Tongue (tissue), 2 donors: Measurements from ENCODE around the gene VIM. TPM values are rescaled to one million over a fixed set of nuclear protein-coding genes. Genes with fewer than 3 reads are reported as not detected.
A peak's percentile ranks its signal among the peaks of the same experiment; 100 is the strongest.
"Not testable (repeated sequence)": the region's sequence is repeated elsewhere in the genome, so short reads cannot be mapped to it uniquely, and the experiment has no call there.

Experiments used
- DNase-seq: peaks from one replicate; pipeline ENCODE4 v3.0.0-alpha.2; 2015
- total RNA-seq: library from RNA; depleted of rRNA; stranded (reverse); fragments of >200 nt; gene quantifications from one replicate; pipeline ENCODE4 v1.2.3, GENCODE V29; 2014

Gene VIM
- total RNA-seq, 1 donor from 2014 or later, result 1,559 TPM

GRCh38 chr10:17232276-17232960, 4.4 kb downstream of the VIM start:
- DNase-seq, result no peak

DNA sequence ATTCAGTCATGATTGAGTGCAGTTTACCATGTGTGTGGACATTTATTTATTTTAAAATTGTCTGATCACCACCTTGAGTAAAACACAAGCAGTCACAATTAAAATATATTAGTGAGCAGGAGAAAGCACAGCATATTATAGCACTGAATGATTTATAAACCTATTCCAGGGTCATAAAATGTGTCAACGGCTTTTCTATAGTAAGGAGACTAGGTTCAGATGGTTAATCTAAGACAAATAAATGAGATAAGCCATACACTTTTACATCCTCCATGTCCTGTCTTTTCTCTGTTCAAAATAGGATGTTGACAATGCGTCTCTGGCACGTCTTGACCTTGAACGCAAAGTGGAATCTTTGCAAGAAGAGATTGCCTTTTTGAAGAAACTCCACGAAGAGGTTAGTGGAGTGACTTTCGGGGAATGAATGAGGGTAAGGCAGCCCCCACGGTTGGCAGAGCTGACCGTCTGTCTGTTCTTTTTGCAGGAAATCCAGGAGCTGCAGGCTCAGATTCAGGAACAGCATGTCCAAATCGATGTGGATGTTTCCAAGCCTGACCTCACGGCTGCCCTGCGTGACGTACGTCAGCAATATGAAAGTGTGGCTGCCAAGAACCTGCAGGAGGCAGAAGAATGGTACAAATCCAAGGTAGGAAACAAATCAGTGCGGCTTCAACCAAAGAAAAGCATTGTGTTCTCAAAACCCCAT, 5.4 kb downstream of the VIM start:
- DNase-seq, result no peak

DNA sequence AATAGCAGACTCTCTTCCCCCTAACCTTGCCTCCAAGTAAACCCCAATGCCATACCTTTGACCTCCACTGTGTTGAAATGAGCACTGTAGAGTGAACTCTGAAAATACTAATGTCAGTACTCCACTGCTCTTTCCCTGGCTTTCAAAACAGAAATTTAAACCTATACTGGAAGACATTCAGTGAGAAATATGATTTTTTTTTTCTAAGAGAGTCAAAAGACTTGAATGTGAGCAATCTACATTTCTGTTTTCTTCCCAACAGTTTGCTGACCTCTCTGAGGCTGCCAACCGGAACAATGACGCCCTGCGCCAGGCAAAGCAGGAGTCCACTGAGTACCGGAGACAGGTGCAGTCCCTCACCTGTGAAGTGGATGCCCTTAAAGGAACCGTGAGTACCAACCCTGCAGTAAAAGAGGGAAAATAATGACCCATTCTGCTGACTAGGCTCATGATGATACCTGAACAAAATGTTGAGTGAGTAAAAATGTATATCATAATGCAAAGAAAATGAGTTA, 6.4 kb downstream of the VIM start:
- no peak for DNase-seq

DNA sequence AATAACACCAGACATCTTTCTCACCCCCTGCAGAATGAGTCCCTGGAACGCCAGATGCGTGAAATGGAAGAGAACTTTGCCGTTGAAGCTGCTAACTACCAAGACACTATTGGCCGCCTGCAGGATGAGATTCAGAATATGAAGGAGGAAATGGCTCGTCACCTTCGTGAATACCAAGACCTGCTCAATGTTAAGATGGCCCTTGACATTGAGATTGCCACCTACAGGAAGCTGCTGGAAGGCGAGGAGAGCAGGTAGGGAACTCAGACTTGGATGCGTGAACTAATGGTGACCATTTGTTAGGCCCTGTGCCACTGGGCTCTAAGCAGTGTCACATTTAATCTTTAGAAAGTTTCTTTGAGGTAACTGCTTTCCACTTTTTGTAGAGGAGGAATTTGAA, 7.1 kb downstream of the VIM start:
- DNase-seq, result no peak

DNA sequence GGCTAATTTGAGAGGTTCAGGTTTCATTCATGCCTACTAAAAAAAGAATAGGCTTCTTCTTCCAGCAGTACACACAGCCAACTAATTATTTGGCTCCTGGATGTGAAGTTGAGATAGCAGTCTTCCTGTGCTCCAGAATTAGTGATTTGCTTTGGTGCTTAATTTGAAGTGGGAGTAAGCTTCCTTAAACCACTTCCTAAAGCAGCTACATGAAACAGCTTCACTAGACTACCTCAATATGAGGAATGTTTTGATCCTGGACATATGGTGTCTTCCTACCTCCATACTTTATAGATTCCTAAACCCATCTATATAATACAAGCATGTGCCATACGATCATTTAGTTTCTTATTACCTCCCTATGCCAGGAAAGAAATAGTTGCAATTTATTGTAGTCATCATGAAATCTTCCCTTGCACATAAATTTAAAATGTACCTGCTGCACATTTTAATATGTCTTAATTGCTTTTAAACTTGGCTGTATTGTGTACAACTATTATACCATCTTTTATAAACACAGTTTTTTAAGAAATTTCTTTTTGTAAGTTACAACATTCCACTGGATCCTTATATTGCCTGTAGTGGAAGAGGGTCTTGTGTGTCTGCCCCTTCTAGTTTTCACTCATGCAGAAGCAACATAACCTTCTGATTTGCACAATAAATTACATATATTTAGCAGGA, 8.6 kb downstream of the VIM start:
- DNase-seq, result peak; percentile 45

DNA sequence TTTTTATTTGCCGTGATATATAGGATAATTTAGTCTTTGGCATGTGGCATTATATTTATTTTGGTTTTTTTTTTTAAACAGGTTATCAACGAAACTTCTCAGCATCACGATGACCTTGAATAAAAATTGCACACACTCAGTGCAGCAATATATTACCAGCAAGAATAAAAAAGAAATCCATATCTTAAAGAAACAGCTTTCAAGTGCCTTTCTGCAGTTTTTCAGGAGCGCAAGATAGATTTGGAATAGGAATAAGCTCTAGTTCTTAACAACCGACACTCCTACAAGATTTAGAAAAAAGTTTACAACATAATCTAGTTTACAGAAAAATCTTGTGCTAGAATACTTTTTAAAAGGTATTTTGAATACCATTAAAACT, 9.1 kb downstream of the VIM start:
- DNase-seq, result no peak

DNA sequence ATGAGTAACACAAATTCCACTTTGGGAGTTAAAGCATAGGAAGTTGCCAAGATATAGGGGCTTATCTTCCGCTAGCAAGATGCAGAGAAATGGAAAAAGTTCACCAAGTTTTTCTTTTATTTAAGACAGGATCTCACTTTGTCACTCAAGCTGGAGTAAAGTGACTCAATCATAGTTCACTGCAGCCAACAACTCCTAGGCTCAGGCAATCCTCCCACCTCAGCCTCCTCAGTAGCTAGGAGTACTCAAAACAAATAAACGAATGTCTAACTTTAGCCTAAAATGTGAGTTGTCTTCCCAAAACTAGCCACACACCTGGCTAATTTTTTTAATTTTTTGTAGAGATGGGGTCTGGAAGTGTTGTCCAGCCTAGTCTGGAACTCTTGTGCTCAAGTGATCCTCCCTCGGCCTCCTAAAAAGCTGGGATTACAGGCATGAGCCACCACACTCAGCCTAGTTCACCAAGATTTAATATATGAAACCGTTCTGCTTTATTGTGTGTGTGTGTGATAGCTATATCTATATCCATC, 9.9 kb downstream of the VIM start:
- DNase-seq, result no peak

DNA sequence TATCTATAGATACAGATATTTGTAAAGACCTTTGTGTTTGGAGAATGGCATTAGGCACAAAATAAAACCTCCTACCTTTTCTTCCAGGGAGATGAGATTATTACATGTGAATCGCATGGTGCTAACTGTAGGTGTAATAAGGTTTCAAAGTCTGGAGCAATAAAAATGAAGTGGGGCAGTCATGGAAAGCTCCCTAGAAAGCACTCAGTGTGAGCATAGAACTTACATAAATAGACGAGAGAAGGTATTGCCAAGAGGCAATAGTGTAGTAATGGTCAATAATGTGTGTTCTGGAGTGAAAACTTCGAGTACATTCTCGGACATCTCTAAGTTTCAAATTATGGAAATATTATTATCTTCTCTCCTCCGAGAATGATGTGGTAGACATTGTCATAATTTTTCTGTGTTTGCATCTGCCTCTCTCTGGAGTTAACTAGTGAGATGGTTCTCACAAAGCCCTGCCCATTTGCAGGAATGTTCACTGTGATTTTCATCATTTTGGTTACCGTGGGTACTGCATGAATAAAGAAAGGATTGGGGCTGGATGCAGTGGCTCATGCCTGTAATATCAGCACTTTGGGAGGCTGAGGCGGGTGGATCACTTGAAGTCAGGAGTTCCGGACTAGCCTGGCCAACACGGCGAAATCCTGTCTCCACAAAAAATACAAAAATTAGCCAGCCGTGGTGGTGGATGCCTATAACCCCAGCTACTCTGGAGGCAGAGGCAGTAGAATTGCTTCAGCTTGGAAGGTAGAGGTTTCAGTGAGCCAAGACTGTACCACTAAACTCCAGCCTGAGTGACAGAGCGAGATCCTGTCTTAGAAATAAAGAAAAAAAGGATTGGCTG, 10.6 kb downstream of the VIM start:
- DNase-seq, result no peak

DNA sequence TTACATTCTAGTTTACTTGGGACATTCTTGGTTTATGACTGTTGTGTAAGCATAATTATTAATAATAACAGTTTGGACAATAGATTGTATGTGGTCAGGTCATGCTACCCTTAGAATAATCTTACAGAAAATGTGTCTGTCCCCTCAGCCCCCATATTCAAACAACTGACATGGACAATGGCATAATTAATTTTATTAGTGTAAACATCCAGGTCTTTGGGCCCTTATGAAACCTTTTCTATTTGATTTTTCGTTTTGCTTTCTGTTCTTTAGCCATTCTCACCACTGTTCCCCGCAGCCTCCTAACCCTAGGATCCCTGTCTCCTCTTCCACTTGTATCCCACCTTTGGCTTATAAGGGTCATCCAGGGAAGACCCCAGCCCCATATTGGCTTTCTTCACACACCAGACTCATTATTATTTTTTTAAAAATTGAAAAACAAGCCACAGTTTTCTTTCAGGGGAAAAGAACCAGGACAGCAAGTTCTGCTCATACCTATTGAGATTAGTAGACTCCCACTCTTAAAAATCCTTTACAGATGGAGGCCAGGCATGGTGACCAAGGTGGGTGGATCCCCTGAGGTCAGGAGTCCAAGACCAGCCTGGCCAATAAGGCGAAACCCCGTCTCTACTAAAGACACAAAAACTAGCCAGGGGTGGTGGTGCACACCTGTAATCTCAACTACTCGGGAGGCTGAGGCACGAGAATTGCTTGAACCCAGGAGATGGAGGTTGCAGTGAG, 11.5 kb downstream of the VIM start:
- no peak for DNase-seq

DNA sequence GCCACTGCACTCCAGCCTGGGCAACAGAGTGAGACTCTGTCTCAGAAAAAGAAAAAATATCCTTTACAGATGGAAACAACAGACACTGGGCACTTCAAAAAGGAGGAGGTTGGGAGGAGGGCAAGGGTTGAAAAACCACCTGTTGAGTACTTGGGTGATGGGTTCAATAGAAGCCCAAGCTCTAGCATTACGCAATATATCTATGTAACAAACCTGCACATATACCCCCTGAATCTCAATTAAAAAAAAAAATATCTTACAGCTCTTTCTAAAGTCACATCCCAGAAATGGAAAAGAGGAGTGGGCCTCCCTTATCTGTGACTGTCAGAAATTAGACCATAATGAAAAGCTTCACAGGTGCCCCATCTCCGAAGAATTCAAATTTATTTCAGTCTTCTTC, 12.1 kb downstream of the VIM start:
- no peak for DNase-seq

GRCh38 chr10:17240616-17241015, 12.6 kb downstream of the VIM start:
- DNase-seq, result no peak

DNA sequence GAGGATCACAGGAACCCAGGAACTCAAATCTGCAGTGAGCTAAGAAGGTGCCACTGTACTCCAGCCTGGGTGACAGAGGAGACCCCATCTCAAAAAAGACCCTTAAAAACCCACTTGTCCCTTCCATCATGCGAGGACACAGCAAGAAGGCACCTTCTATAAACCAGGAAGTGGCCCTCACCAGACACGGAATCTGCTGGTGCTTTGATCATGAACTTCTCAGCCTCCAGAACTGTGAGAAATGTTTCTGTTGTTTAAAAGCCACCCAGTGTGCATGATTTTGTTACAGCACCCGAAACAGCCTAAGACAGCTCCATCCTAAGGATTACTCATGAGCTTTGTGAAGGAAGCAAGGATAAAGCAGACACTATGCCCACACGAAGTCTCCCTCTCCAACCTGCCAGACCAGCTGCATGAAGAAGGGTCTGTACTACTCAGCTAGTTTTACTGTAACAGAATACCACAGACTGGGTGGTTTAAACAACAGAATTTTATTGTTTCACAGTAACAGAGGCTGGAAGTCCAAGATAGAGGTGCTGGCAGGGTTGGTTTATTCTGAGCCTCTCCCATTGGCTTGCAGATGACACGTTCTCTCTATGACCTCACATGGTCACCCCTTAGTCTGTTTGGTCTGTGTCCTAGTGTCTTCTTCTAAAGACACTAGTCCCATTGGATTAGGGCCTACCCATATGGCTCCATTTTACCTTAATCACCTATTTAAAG, 13.7 kb downstream of the VIM start:
- DNase-seq, result no peak

- DNase-seq, result no peak
Measured at GRCh38 chr10:17244700-17245365, 16.8 kb downstream of the VIM start.

DNA sequence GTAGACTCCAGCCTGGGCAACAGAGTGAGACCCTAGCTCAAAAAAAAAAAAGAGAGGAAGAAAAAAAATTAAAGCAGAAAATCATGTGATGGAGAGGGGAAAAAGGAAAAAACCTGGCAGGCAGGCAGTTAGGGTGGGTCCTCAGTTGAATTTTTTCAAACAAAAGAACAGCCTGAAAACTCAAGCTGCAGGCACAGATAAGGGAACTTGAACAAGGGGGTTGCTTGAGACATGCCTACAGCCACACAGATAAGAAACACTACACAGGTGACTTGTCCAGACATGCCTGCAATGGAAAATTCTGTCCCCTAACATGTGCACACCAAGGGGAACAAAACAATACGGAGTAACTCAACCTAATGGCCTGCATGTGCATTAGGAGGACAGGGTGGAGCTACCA, 19.2 kb downstream of the VIM start:
- no peak for DNase-seq

GRCh38 chr10:17248964-17249363, 20.9 kb downstream of the VIM start:
- DNase-seq, result no peak

GRCh38 chr10:17249820-17250219, 21.8 kb downstream of the VIM start:
- no peak for DNase-seq

GRCh38 chr10:17250736-17251135, 22.7 kb downstream of the VIM start:
- DNase-seq, result no peak

DNA sequence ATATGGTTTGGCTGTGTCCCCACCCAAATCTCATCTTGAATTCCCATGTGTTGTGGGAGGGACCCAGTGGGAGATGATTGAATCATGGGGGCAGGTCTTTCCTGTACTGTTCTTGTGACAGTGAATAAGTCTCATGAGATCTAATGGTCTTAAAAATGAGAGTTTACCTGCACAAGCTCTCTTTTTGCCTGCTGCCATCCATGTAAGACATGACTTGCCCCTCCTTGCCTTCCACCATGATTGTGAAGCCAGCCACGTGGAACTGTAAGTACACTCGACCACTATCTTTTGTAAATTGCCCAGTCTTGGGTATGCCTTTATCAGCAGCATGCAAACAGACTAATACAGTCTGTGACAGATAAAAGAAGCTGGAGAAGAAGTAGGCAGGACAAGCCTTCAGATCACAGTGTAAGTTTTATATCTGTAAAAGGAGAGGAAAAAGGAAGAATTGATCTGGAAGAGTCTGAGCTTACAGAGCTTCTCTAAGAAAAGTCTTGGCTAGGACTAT, 26.6 kb downstream of the VIM start:
- not testable (repeated sequence) for DNase-seq

- no peak for DNase-seq
Measured at GRCh38 chr10:17255512-17255911, 27.5 kb downstream of the VIM start.

GRCh38 chr10:17256051-17256450, 28.0 kb downstream of the VIM start:
- DNase-seq, result no peak
